GF-D8 (cell line): ENCODE results near the gene PFN3.
"Not testable (repeated sequence)": the region's sequence is repeated elsewhere in the genome, so short reads cannot be mapped to it uniquely, and the experiment has no call there.

ENCODE experiments used
- DNase-seq: peaks from one replicate; lab custom pipeline; 2025; lab: John Stamatoyannopoulos, UW

The PFN3 gene

GRCh38 chr5:177425196-177425800 is 24.8 kb upstream of the PFN3 start:
- DNase-seq, result no peak

GRCh38 chr5:177423671-177424070 is 23.2 kb upstream of the PFN3 start:
- DNase-seq, result no peak

- DNase-seq, result no peak
Observed at GRCh38 chr5:177421062-177421798, 20.8 kb upstream of the PFN3 start.

GRCh38 chr5:177420472-177420871 is 20.0 kb upstream of the PFN3 start:
- not testable (repeated sequence) for DNase-seq

- DNase-seq, result no peak
Observed at GRCh38 chr5:177419046-177419445, 18.6 kb upstream of the PFN3 start.

GRCh38 chr5:177417081-177417480 is 16.6 kb upstream of the PFN3 start:
- not testable (repeated sequence) for DNase-seq

- no peak for DNase-seq
Observed at GRCh38 chr5:177414481-177414880, 14.0 kb upstream of the PFN3 start.

- no peak for DNase-seq
Observed at GRCh38 chr5:177412603-177413233, 12.3 kb upstream of the PFN3 start.

GRCh38 chr5:177410575-177410974 is 10.1 kb upstream of the PFN3 start:
- peak; percentile 50 for DNase-seq

- DNase-seq, result no peak
Observed at GRCh38 chr5:177409043-177409801, 8.8 kb upstream of the PFN3 start, which contains the start of gene F12. Gene F12 (minus strand): TSS chr5:177409564. CDS start chr5:177409527, 37 bp downstream.

- DNase-seq, result peak; percentile 56
Observed at GRCh38 chr5:177405805-177406204, 5.3 kb upstream of the PFN3 start.

GRCh38 chr5:177405312-177405711 is 4.9 kb upstream of the PFN3 start:
- DNase-seq, result no peak

- no peak for DNase-seq
Observed at GRCh38 chr5:177404641-177405179, 4.2 kb upstream of the PFN3 start.

GRCh38 chr5:177403792-177404640 is 3.6 kb upstream of the PFN3 start:
- peak; percentile 69 for DNase-seq

- DNase-seq, result peak; percentile 8
Observed at GRCh38 chr5:177403102-177403791, 2.8 kb upstream of the PFN3 start.

GRCh38 chr5:177402271-177403043 is 2.0 kb upstream of the PFN3 start:
- DNase-seq, result no peak

- no peak for DNase-seq
Observed at GRCh38 chr5:177397875-177398390, 2.5 kb downstream of the PFN3 start.

- no peak for DNase-seq
Observed at GRCh38 chr5:177396807-177397206, 3.7 kb downstream of the PFN3 start.

- no peak for DNase-seq
Observed at GRCh38 chr5:177396078-177396477, 4.4 kb downstream of the PFN3 start.

GRCh38 chr5:177393990-177394389 is 6.5 kb downstream of the PFN3 start:
- no peak for DNase-seq
